Right ventricle myocardium inferior (tissue), 1 donor: ENCODE measurements around the gene PIH1D1. TPM values are rescaled to one million over a fixed set of nuclear protein-coding genes. Genes with fewer than 3 reads are reported as not detected.
"Not testable (repeated sequence)": the region's sequence is repeated elsewhere in the genome, so short reads cannot be mapped to it uniquely, and the experiment has no call there.

ENCODE experiments used
- ATAC-seq: fragments of 200-7000 bp; cut with Tn5 transposase; one replicate; pipeline ENCODE4 v1.9.1; 2020; ENCODE audit warnings: mild to moderate bottlenecking, moderate library complexity
- DNase-seq: peaks from one replicate; pipeline ENCODE4 v3.0.0; 2021; ENCODE audit errors: missing footprints
- intact Hi-C: fragments of 100-400 bp; cut with DNase I; formaldehyde crosslinking; loops from one replicate; pipeline ENCODE4 v1.11.0; 2022
- total RNA-seq: library from RNA; stranded (reverse); fragmentation: NEBNext Ultra II Directional; extraction: Animal tissue kit (Norgen Biotek cat#: 25700); gene quantifications from one replicate; pipeline ENCODE4 v1.2.1, GENCODE V29; 2021
- donor health status: DM: no; HTN: yes; CAD: no; lungs with severe emphysema.

The PIH1D1 gene
- total RNA-seq, 1 donor from 2014 or later: 32.4 TPM

DNA sequence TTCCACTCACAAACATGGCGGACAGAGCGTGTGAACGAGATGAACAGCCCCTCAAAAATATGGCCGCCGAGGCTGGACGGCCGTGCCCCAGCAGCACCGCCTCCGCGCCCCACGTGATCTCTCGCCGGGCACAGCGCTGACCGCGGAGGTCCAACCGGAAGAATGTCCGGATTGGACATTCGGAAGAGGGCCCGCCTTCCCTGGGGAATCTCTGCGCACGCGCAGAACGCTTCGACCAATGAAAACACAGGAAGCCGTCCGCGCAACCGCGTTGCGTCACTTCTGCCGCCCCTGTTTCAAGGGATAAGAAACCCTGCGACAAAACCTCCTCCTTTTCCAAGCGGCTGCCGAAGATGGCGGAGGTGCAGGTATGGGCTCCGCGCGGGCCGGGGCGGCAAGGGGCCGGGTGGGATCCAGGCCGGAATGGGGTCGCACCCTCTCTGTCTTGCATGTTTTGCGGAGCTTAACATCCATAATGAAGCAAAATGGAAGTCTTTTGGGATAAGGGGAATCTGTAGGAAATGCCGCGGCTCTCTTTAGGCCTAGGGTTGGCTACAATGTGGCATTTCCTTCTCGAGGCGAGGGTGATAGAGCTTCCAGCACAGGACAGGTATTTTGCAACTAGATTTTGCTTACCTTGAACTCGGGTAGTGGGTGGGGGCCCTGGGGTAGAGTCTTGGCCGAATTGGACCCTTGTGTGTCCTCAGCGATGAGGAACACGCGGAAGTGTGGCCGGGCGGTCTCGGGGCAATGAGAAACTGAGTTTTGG, 35.8 kb upstream of the PIH1D1 start, which contains the start of gene RPL13A:
TSS of gene RPL13A (plus strand) at position 332 of the 769 bp plus-strand sequence. CDS start at position 354, 22 bp downstream.
- DNase-seq: peak; percentile 100
- ATAC-seq: peak; percentile 99
- intact Hi-C loops: loop anchor here (1.0 kb wide), 1 partner anchor 9 kb away; the partner anchor contains the start of gene RPS11

DNA sequence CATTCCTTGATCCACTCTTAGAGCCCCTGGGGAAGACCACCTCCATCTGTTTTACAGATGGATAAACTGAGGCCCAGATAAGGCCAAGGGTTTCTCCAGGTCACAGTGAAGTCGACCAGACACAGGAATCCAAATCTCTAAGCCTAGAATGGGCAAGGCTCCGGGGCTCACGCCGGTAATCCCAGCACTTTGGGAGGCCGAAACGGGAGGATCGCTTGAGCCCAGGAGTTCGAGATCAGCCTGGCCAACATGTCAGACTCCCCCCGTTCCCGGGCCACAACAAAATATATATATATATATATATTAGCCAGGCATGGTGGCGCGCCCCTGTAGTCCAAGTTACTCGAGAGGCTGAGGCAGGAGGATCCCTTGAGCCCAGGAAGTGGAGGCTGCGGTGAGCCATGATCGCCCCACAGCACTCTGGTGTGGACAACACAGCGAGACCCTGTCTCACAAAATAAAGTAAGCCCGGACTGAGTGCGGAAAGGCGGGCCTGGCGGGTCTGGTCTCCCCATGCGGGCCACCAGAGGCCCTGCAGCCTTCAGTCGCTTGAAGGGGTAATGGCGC, 35.2 kb upstream of the PIH1D1 start:
- ATAC-seq: no peak
- no peak for DNase-seq
- intact Hi-C loops: loop anchor here (1.0 kb wide), 1 partner anchor 10 kb away; the partner anchor contains the start of gene RPS11

DNA sequence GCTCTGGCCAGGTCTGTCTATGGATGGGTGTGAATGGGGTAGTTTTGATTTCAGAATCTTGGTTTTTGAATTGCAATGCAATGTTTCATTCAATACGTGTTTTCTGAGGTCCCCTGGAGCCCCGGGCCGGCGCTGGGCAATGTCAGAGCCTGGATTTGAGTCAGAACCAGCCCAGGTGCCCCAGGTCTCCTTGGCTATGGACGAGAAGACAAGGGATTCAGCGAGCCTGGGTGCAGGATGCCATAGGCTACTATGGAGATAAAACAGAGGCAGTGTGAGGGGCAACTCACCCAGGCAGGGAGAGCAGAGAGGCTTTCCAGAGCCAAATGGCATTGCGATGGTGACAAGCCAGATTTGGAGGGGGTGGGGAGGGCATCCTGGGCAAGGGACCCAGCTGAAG, 34.6 kb upstream of the PIH1D1 start:
- intact Hi-C loops: no loop called here
- ATAC-seq: no peak
- DNase-seq: no peak

DNA sequence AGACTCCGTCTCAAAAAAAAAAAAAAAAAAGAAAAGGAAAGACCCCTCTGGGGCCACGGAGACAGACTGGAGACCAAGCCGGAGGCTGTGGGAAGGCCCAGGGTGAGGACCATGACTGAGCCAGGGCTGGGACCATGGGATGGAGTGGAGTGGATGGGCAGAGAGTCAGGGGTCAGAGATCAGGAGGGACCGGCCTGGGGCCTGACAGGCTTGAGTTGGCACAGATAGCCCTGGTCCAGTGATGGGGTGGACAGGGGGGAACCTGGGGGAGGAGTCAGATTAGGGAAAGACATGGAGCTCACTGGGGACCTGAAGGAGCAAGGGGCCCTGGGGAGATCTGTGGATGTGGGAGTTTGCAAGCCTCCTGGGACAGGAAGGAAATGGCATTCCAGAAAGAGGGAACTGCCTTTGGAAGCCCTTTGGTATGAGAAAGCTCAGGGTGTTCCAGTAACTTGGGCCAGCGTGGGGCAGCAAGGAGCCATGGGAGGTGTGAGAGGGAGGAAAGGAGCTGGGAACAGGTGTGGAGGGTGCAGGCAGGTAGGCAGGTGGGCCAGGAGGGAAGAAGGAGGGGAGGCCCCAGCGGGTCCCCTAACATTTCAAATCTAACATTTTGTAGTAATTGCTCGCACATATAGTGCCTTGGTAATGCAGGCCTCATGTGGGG, 29.5 kb upstream of the PIH1D1 start:
- no peak for ATAC-seq
- intact Hi-C loops: no loop called here

DNA sequence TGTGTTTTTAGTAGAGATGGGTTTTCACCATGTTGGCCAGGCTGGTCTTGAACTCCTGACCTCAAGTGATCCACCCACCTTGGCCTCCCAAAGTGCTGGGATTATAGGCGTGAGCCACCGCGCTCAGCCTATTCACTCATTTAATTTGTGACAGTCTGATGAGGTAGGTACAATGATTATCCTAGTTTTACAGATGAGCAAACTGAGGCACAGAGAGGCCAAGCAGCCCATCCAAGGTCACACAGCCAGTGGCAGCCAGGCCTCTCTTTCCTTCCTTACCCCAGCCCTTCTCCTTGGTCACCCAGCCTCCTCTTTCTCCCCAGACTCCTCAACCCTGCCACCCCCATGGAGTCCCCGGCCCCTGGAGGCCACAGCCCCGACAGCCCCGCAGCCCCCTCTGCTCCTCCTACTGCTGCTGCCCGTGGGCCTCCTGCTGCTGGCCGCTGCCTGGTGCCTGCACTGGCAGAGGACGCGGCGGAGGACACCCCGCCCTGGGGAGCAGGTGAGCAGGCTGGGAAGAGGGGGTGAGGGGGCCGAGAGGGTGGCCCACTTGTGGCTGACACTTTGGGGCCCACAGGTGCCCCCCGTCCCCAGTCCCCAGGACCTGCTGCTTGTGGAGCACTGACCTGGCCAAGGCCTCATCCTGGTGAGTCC, 28.5 kb upstream of the PIH1D1 start:
- DNase-seq: no peak
- no peak for ATAC-seq
- intact Hi-C loops: no loop called here

More for the DNA sequence above, 29.5 kb upstream of the PIH1D1 start:
- DNase-seq: no peak

DNA sequence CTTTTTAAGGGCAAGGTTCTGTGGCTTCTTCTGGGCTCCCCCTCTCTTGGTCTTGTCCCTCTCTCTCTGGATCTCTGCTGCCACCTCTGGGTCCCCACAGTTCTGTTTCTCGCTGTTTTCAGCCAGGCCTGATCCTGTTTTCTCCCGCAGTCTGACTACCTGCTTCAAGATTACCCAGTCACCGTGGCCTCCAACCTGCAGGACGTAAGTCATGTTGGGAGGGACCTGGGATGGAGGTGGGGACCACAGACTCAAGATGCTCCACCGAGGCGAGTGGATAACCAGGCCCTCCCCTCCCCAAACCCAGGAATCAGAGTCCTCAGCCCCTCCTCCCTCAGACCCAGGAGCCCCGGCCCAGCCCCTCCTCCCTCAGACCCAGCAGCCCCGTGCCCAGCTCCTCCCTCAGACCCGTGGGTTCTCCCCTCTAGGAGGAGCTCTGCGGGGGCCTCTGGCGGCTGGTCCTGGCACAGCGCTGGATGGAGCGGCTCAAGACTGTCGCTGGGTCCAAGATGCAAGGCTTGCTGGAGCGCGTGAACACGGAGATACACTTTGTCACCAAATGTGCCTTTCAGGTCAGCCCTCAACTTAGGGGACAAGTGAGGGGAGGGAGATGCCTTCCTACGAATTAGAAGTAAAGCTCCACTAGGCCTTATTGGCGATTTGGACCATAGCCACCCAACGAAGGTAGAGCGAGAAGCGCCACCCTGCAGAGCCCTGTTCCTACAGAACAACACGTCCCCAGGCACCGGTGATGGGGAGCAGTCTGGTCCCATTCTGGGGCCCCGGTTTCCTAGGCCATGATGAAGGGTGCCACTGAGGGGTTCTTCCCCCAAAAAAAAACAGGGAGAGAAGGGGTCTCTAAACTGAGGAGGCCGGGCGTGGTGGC, 24.6 kb upstream of the PIH1D1 start:
- intact Hi-C loops: loop anchor here (2.0 kb wide), 1 partner anchor 71 kb away; no protein-coding TSS in a partner anchor
- DNase-seq: no peak
- peak; percentile 33 for ATAC-seq

DNA sequence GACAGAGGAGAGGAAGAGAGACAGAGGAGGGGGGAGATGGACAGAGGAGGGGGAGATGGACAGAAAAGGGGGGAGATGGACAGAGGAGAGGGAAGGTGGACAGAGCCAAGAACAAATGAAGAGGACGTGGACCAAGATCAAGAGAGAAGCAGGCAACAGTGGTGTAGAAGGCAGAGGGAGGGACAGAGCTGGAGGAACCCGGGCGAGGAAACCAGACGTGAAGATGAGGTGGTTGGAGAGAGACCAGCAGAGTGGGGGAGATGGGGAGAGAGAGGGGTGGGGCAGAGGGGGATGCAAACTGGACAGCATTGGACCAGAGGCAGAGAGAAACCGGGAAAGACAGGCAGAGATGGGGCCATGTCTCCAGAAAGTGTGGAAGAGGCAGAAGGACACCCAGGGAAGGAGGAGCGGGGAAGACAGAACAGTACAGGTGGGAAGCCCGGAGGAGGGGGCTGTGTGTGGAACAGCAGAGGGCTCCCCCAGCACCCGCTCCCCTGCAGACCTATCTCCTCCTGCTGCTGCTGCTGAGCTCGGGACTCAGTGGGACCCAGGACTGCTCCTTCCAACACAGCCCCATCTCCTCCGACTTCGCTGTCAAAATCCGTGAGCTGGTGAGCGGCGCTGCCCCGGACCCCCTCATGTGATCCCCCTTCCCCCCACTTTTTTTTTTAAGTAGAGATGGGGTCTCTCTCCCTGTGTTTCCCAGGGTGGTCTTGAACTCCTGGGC, 23.7 kb upstream of the PIH1D1 start:
- intact Hi-C loops: loop anchor here (2.0 kb wide), 1 partner anchor 71 kb away; no protein-coding TSS in a partner anchor
- no peak for ATAC-seq

DNA sequence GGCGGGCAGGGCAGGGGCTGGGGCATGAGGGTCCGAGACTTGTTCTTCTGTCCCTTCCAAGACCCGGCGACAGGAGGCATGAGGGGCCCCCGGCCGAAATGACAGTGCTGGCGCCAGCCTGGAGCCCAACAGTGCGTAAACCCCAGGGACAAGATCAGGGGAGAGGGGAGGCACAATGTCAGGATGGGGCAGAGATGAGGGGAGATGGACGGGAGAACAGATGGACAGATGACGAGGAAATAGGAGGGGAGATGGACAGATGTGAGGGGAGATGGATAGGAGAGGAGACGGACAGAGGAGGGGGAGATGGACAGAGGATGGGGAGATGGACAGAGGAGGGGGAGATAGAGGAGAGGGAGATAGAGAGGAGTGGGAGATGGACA, 22.9 kb upstream of the PIH1D1 start:
- intact Hi-C loops: loop anchor here (2.0 kb wide), 1 partner anchor 72 kb away; no protein-coding TSS in a partner anchor
- ATAC-seq (no peak), DNase-seq (no peak)

More for the DNA sequence above, 23.7 kb upstream of the PIH1D1 start:
- DNase-seq: no peak

DNA sequence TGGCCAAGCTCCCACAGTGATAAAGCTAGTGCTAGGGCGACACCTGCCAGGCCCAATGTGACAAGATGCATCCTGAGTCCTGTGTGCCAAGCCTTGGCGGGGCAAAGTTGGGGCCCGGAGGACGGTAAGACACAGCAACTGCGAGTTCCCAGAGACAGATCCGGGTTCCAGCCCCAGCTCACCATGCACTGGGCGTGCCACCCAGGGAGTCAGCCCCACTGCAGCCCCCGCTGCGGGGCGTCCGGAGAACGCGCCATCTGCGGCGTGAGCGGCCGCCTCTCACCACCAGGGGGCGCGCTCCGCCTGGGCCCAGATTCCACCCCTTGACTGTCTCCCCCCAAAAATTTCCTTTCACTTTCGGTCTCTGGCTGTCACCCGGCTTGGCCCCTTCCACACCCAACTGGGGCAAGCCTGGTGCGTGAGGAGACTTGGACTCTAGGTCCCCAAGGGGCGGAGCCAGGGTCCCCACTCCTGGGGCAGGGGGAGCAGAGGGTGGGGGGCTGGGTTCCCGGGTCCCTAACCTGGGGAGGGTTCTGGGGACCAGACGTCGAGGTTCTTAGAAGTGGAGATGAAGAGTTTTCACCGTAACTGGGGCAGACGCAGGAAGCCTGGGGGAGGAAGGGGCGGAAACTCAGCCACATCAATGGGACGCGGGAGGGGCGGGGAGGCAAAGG, 22.4 kb upstream of the PIH1D1 start, which contains the start of gene FLT3LG:
TSS of gene FLT3LG (plus strand) at position 348 of the 674 bp plus-strand sequence. CDS start 425 bp downstream, outside the sequence.
- DNase-seq (peak; percentile 90), ATAC-seq (peak; percentile 72)
- intact Hi-C loops: loop anchor here (2.0 kb wide), 1 partner anchor 73 kb away; no protein-coding TSS in a partner anchor

DNA sequence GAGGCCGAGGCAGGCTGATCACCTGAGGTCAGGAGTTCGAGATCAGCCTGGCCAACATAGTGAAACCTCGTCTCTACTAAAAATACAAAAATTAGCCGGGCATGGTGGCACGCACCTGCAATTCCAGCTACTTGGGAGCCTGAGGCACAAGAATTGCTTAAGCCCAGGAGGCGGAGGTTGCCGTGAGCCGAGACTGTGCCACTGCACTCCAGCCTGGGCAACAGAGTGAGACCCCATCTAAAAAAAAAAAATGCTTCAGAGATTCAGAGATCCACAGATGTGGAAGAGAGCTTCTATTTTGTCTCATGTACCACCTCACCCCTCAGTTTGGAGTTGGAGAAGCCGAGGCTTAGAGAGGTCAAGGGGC, 21.9 kb upstream of the PIH1D1 start:
- DNase-seq, intact Hi-C loops, ATAC-seq: not testable (repeated sequence)

DNA sequence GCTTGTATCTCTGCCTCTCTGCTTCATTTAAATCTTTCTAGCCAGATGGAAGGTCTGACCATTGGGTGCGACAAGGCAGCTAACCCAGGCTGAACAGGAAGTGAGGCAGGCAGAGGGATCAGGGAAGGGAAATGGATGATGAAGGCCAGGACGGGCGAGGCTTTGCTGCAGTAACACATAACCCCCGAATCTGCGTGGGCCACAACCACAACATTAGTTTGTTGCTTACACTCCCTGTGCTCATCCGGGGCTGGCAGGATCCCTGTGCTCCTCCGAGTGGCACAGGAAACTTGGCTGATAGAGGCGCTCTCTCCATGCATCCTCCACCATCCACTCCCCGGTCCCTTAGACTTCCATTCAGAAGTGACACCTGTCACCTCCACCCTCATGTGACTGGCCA, 21.3 kb upstream of the PIH1D1 start:
- DNase-seq: no peak
- ATAC-seq: no peak
- intact Hi-C loops: no loop called here

DNA sequence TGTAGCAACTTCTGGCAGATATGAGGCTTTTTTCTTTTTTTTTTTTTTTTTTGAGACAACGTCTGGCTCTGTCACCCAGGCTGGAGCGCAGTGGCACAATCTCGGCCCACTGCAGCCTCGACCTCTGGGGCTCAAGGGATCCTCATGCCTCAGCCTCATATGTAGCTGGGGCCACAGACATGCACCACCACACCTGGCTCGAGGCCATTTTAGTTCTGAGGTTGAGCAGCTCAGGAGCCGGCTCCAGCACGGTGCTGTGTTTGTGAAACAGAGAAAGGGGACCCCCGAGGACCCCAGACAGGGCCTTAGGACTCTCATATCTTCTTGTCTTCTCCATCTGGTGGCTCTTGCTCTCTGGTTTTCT, 19.0 kb upstream of the PIH1D1 start:
- intact Hi-C loops: no loop called here
- no peak for ATAC-seq
- DNase-seq: no peak

DNA sequence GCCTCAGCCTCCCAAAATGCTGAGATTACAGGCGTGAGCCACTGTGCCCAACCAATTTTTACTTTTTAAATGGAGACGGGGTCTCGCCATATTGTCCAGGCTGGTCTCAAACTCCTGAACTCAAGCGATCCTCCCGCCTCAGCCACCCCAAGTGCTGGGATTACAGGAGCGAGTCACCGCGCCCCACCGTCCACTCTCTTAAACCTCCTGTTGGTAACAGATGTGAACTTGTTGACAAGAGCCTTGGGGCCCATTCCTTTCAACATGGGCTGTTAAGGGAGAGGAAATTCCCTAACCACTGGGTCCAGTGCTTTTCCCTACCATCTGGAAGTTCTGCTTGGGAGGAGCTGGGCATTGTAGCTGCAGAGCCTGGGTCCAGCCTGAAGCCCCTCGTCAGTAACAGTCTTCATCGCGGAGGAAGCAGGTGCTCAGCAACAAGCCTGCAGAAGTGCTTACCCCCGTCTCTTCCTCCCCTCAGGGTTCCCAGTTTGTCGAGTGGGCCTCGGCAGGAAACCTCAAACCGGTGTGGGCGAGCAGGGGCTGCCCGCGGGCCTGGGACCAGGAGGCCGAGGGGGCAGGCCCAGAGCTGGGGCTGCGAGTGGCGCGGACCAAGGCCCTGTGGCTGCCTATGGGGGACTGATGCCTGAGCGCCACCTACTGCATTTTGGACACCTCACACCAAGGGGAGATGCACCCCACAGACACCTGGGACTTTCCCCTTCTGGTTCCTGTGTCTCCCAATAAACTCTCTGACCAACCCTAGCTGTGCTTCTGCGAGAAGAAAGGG, 18.4 kb upstream of the PIH1D1 start:
- ATAC-seq (no peak), DNase-seq (no peak)
- intact Hi-C loops: no loop called here

DNA sequence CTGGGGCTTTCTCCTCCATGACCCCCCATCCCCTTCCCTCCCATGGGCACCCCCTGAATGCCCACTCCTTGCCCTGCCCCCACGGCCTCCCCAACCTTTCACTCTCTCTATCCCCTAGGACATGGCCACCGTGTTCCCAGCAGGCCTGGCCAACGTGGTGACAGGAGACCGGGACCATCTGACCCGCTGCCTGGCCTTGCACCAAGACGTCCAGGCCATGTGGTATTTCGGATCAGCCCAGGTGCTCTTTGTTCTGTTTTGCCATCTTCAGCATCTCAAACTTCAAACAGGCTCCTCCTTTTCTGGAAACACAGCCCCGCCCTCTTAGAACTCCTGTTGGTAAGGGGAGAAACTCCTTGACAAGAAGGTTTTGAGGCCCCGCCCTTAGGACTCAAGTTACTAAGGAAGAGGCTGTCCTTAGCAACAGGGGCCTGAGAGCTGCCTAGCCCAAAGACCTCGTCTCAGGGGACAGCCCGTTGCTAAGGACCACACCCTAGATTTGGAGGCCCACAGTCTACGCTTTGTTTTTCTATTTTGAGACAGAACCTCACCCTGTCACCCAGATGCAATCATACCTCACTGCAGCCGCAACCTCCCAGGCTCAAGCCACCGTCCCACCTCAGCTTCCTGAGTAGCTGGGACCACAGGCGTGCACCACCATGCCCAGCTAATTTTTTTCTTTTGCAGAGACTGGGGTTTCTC, 17.3 kb upstream of the PIH1D1 start:
- DNase-seq (peak; percentile 83), ATAC-seq (peak; percentile 91)
- intact Hi-C loops: no loop called here

DNA sequence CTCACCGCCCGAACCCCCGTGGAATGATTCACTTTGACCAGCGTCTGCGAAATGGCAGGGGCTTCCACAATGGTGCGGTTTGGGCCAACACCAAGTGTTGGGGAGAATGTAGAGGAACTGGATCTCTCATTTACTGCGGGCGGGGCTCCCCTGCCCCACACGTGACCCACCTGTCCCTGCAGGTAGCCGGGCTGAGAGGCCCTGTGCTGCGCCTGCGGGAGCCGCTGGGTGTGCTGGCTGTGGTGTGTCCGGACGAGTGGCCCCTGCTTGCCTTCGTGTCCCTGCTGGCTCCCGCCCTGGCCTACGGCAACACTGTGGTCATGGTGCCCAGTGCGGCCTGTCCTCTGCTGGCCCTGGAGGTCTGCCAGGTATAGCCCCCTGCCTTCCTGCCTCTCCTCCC, 16.6 kb upstream of the PIH1D1 start:
- intact Hi-C loops: no loop called here
- DNase-seq: no peak
- no peak for ATAC-seq

DNA sequence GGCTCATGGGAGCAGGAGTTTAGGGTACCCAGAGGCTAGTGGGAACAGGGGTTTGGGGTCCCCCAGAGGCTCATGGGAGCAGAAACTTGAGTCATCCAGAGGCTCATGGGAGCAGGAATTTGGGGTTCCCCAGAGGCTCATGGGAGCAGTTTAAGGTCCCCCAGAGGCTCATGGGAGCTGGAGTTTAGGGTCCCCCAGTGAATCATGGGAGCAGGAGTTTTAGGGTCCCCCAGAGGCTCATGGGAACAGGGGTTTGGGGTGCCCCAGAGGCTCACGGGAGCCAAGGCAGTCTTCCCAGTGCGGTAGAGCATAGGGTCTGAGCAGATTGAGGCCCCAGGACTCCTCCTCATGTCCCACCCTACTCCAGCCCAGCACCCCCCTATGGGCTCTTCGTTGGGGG, 13.8 kb upstream of the PIH1D1 start:
- DNase-seq: no peak
- intact Hi-C loops: no loop called here
- ATAC-seq: no peak
